Mucosa of descending colon (tissue), 3 donors: Measurements from ENCODE around the gene NCL. TPM values are rescaled to one million over a fixed set of nuclear protein-coding genes. Genes with fewer than 3 reads are reported as not detected.

ENCODE experiments used
- ATAC-seq: fragments of 200-7000 bp; cut with Tn5 transposase; one replicate; pipeline ENCODE4 v1.9.1; 2020; ENCODE audit warnings: mild to moderate bottlenecking, moderate library complexity
- DNase-seq, 3 donors: peaks; one replicate each; pipeline ENCODE4 v3.0.0-alpha.2; 2020
- H3K36me3 ChIP-seq: fragments of 200-600 bp; one replicate; pipeline ENCODE4 v1.8.0; 2021; ENCODE audit warnings: low read depth, mild to moderate bottlenecking
- H3K4me1 ChIP-seq: fragments of 200-600 bp; one replicate; pipeline ENCODE4 v1.8.0; 2021; ENCODE audit warnings: low read depth, mild to moderate bottlenecking
- H3K4me3 ChIP-seq: fragments of 200-600 bp; one replicate; pipeline ENCODE4 v1.8.0; 2021; ENCODE audit warnings: mild to moderate bottlenecking
- H3K9me3 ChIP-seq: fragments of 200-600 bp; one replicate; pipeline ENCODE4 v1.8.0; 2021; ENCODE audit warnings: mild to moderate bottlenecking
- CTCF ChIP-seq: fragments of 200-600 bp; IDR thresholded peaks from one replicate; pipeline ENCODE4 v1.8.0; 2022; ENCODE audit warnings: antibody characterized with exemption, mild to moderate bottlenecking
- intact Hi-C, 2 donors: fragments of 100-400 bp; cut with DNase I in 1 of 2; cut with micrococcal nuclease in 1 of 2; formaldehyde crosslinking; loops; one replicate each; pipeline versions ENCODE4 v1.11.0 to v1.11.1; 2022; cut with DNase I, micrococcal nuclease
- total RNA-seq, 3 donors: library from RNA; stranded (reverse); fragmentation: NEBNext Ultra II Directional in 2 of 3; extraction: Animal tissue kit (Norgen Biotek cat#: 25700) in 2 of 3; gene quantifications; one replicate each; pipeline versions ENCODE4 v1.2.1 to v1.2.4, GENCODE V29; 2021 to 2023
- donor health status: DM: no; HTN: no; CAD: no; lungs with moderate emphysema.
- donor health status: DM: no; HTN: no; CAD: no.
- donor health status: DM: no; HTN: yes; CAD: no.

NCL gene
- total RNA-seq, 3 donors from 2014 or later: 239 to 369 (median 328) TPM

GRCh38 chr2:231502596-231502995 lies 38.3 kb upstream of the NCL start:
- no peak for ATAC-seq
- H3K4me1 ChIP-seq: no peaks in the 10 kb centered on the region
- no peaks in the 10 kb centered on the region for H3K9me3 ChIP-seq
- H3K4me3 ChIP-seq: no peak overlapping the region
- no peak for TF ChIP-seq CTCF
- no peak for DNase-seq
- intact Hi-C loops: no loop called here
- no peaks in the 10 kb centered on the region for H3K36me3 ChIP-seq

- DNase-seq (no peak), ATAC-seq (no peak)
- intact Hi-C loops: no loop called here
- H3K9me3 ChIP-seq: no peaks in the 10 kb centered on the region
- no peak overlapping the region for H3K4me3 ChIP-seq
- no peaks in the 10 kb centered on the region for H3K36me3 ChIP-seq
- no peaks in the 10 kb centered on the region for H3K4me1 ChIP-seq
- no peak for TF ChIP-seq CTCF
Measured at GRCh38 chr2:231497651-231498050, 33.4 kb upstream of the NCL start.

- intact Hi-C loops: no loop called here
- Histone ChIP-seq H3K4me3 (no peak overlapping the region), H3K36me3 (no peaks in the 10 kb centered on the region), H3K4me1 (no peaks in the 10 kb centered on the region), H3K9me3 (no peaks in the 10 kb centered on the region)
- ATAC-seq (no peak), DNase-seq (no peak)
- TF ChIP-seq CTCF: no peak
Measured at GRCh38 chr2:231494669-231495068, 30.4 kb upstream of the NCL start.

GRCh38 chr2:231490801-231491200 lies 26.5 kb upstream of the NCL start:
- Histone ChIP-seq H3K36me3 (no peaks in the 10 kb centered on the region), H3K9me3 (no peaks in the 10 kb centered on the region), H3K4me3 (no peak overlapping the region), H3K4me1 (no peaks in the 10 kb centered on the region)
- no peak for TF ChIP-seq CTCF
- ATAC-seq (no peak), DNase-seq (no peak)
- intact Hi-C loops: no loop called here

- intact Hi-C loops: no loop called here
Measured at GRCh38 chr2:231489990-231490389, 25.7 kb upstream of the NCL start.

More at GRCh38 chr2:231489990-231490389, 25.7 kb upstream of the NCL start:
- no peaks in the 10 kb centered on the region for H3K36me3 ChIP-seq
- no peak for ATAC-seq
- H3K9me3 ChIP-seq: no peaks in the 10 kb centered on the region
- no peak for TF ChIP-seq CTCF
- DNase-seq: peak in 1 of 3 donors; percentile 58
- no peaks in the 10 kb centered on the region for H3K4me1 ChIP-seq
- no peak overlapping the region for H3K4me3 ChIP-seq
